ENCODE results near the gene CALML4.

Gene CALML4

GRCh38 chr15:68195336-68196112 lies 9.6 kb downstream of the CALML4 start:
- TF ChIP-seq CTCF (IDR thresholded peaks at IDR 0.05; ENCODE audit: control extremely low read depth, extremely low read depth, low read depth, missing control alignments) = no peak
- no peak for DNase-seq (ENCODE audit: extremely low spot score)
- ChIA-PET POLR2A (interaction anchor here (0.7 kb wide), 1 partner anchor 34 kb away, joined by 3 read pairs; no protein-coding TSS in a partner anchor), CTCF (interaction anchor here (0.9 to 2.7 kb wide), 8 partner anchors 10 to 332 kb away, joined by 3 to 10 read pairs (median 4); partner anchors contain the start of gene CALML4)

GRCh38 chr15:68192804-68193486 lies 12.2 kb downstream of the CALML4 start:
- CTCF ChIA-PET = interaction anchor here (1.2 to 2.1 kb wide), 2 partner anchors 18 to 38 kb away, joined by 3 to 8 read pairs; no protein-coding TSS in a partner anchor
- TF ChIP-seq CTCF (IDR thresholded peaks at IDR 0.05; ENCODE audit: control extremely low read depth, extremely low read depth, low read depth, missing control alignments) = no peak

GRCh38 chr15:68192117-68192516 lies 13.0 kb downstream of the CALML4 start:
- no peak for TF ChIP-seq CTCF (IDR thresholded peaks at IDR 0.05; ENCODE audit: control extremely low read depth, extremely low read depth, low read depth, missing control alignments)

More at GRCh38 chr15:68192804-68193486, 12.2 kb downstream of the CALML4 start:
- POLR2A ChIA-PET = no interaction called here
- DNase-seq (ENCODE audit: extremely low spot score) = no peak

GRCh38 chr15:68191555-68191954 lies 13.6 kb downstream of the CALML4 start:
- ChIA-PET POLR2A (no interaction called here), CTCF (interaction anchor here (1.0 to 1.5 kb wide), 6 partner anchors 8 to 328 kb away, joined by 3 to 5 read pairs (median 4); no protein-coding TSS in a partner anchor)
- DNase-seq (ENCODE audit: extremely low spot score) = no peak
- no peak for TF ChIP-seq CTCF (IDR thresholded peaks at IDR 0.05; ENCODE audit: control extremely low read depth, extremely low read depth, low read depth, missing control alignments)

More at GRCh38 chr15:68192117-68192516, 13.0 kb downstream of the CALML4 start:
- no peak for DNase-seq (ENCODE audit: extremely low spot score)
- ChIA-PET CTCF (interaction anchor here (1.0 to 1.5 kb wide), 5 partner anchors 9 to 324 kb away, joined by 3 to 5 read pairs (median 5); no protein-coding TSS in a partner anchor), POLR2A (no interaction called here)

GRCh38 chr15:68190048-68190447 lies 15.1 kb downstream of the CALML4 start:
- POLR2A ChIA-PET = no interaction called here
- CTCF ChIA-PET = no interaction called here
- TF ChIP-seq CTCF (IDR thresholded peaks at IDR 0.05; ENCODE audit: control extremely low read depth, extremely low read depth, low read depth, missing control alignments) = no peak
- DNase-seq (ENCODE audit: extremely low spot score) = no peak

- no peak for DNase-seq (ENCODE audit: extremely low spot score)
- ChIA-PET POLR2A (interaction anchor here (0.5 kb wide), 1 partner anchor 119 kb away, joined by 3 read pairs; no protein-coding TSS in a partner anchor), CTCF (no interaction called here)
- no peak for TF ChIP-seq CTCF (IDR thresholded peaks at IDR 0.05; ENCODE audit: control extremely low read depth, extremely low read depth, low read depth, missing control alignments)
These were observed 16.5 kb downstream of the CALML4 start for GRCh38 chr15:68188647-68189046.
